Gastroesophageal sphincter (tissue), 4 donors: ENCODE measurements around the gene LBHD2. TPM values are rescaled to one million over a fixed set of nuclear protein-coding genes. Genes with fewer than 3 reads are reported as not detected.

Source experiments
- ATAC-seq: fragments of 150-250 bp; one replicate; pipeline ENCODE4 v1.9.1; 2016; ENCODE audit warnings: mild to moderate bottlenecking, moderate library complexity
- H3K27ac ChIP-seq, 4 donors: fragments of 200-600 bp; sonication (generic) in 3 of 4; 1 replicate in 3 of 4; 2 replicates in 1 of 4; pipeline ENCODE4 v1.5.1; 2016 to 2019
- H3K27me3 ChIP-seq: fragments of 200-600 bp; sonication (generic); one replicate; pipeline ENCODE4 v1.5.1; 2019
- H3K36me3 ChIP-seq, 2 donors: fragments of 200-600 bp; sonication (generic); one replicate each; pipeline ENCODE4 v1.5.1; 2019; ENCODE audit warnings: control low read depth in 1 of 2
- H3K4me1 ChIP-seq, 3 donors: fragments of 200-600 bp; sonication (generic); 1 replicate in 2 of 3; 2 replicates in 1 of 3; pipeline ENCODE4 v1.5.1; 2016 to 2019; ENCODE audit warnings: control low read depth in 2 of 3
- H3K4me3 ChIP-seq, 2 donors: fragments of 200-600 bp; sonication (generic); one replicate each; pipeline ENCODE4 v1.5.1; 2019; ENCODE audit warnings: mild to moderate bottlenecking in 1 of 2, moderate library complexity in 1 of 2
- H3K9me3 ChIP-seq, 3 donors: fragments of 200-600 bp; sonication (generic); one replicate each; pipeline ENCODE4 v1.5.1; 2017 to 2019; ENCODE audit warnings: control low read depth in 2 of 3
- EP300 ChIP-seq: sonication (generic); formaldehyde crosslinking; IDR thresholded peaks from one replicate; pipeline ENCODE4 v1.6.1; 2017; ENCODE audit warnings: antibody characterized with exemption, mild to moderate bottlenecking
- POLR2A ChIP-seq, 2 donors: fragments of 450-650 bp; IDR thresholded peaks; one replicate each; pipeline ENCODE4 v1.6.1; 2017; ENCODE audit warnings: antibody characterized with exemption in 2 of 2, mild to moderate bottlenecking in 2 of 2, moderate library complexity in 1 of 2
- POLR2AphosphoS5 ChIP-seq: sonication (generic); formaldehyde crosslinking; IDR thresholded peaks from one replicate; pipeline ENCODE4 v1.6.1; 2017; ENCODE audit warnings: antibody characterized with exemption
- WGBS, 2 donors: methylation state at CpG; one replicate each; pipeline ENCODE4 v1.1.5; 2018; ENCODE audit warnings: low coverage in 1 of 2; 5-methylcytosine and 5-hydroxymethylcytosine counted together
- total RNA-seq, 4 donors: library from RNA; depleted of rRNA; stranded (reverse); fragments of >200 nt; gene quantifications; one replicate each; pipeline ENCODE4 v1.1.0, GENCODE V29; 2016
- TF ChIP-seq, protein P1 (sequence below), 4 experiments: fragments of 200-600 bp in 2 of 4; fragments of 450-650 bp in 2 of 4; sonication (generic) in 1 of 4; IDR thresholded peaks; one replicate each; pipeline ENCODE4 v1.5.1; 2017 to 2019; ENCODE audit warnings: antibody characterized with exemption in 4 of 4, mild to moderate bottlenecking in 2 of 4, moderate library complexity in 2 of 4

The LBHD2 gene
- total RNA-seq, 4 donors from 2014 or later: not detected

DNA sequence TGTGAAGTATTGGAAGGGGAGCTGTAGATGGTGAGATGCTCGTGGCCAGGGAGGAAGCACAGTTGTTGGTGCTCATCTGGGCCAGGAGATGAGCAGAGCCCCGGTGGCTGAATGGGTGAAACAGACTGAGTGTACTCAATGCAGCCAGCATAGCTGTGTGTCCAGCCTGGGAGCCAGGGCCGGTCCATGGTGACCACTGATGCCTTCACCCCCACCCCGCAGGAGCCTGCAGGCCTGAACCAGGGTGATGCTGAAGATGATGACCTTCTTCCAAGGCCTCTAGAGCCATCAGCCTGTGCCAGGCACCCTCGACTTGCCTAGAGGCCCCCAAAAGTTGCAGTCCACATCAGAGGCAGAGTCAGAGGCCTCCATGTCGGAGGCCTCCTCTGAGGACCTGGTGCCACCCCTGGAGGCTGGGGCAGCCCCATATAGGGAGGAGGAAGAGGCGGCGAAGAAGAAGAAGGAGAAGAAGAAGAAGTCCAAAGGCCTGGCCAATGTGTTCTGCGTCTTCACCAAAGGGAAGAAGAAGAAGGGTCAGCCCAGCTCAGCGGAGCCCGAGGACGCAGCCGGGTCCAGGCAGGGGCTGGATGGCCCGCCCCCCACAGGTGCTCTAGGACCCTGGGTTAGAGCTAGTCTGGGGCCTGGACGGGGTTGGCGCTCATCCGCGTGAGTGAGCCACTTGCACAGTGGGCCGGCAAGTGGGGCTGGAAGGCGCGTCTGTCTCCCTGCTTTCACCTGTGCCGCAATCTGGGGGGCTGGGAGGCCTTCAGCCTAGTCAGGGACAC lies 42.3 kb downstream of the LBHD2 start:
- H3K4me3 ChIP-seq: peak overlapping the region in 1 of 2 donors; percentile 73
- WGBS, 2 donors: 75% methylated on average over 1 of the region's 22 CpGs; no CpG with 5 or more reads in 1 of the 2 donors
- ATAC-seq: no peak
- H3K4me1 ChIP-seq: peaks cover 0 to 98% (median 51%) of the 10 kb centered on the region in 3 donors
- peak overlapping the region in 3 of 4 donors; percentile 15 to 91 (median 60) for H3K27ac ChIP-seq
- H3K9me3 ChIP-seq: no peaks in the 10 kb centered on the region
- peaks cover 0 to 18% of the 10 kb centered on the region in 2 donors for H3K36me3 ChIP-seq
- H3K27me3 ChIP-seq: peaks cover 37% of the 10 kb centered on the region
- TF ChIP-seq, protein P1, sequence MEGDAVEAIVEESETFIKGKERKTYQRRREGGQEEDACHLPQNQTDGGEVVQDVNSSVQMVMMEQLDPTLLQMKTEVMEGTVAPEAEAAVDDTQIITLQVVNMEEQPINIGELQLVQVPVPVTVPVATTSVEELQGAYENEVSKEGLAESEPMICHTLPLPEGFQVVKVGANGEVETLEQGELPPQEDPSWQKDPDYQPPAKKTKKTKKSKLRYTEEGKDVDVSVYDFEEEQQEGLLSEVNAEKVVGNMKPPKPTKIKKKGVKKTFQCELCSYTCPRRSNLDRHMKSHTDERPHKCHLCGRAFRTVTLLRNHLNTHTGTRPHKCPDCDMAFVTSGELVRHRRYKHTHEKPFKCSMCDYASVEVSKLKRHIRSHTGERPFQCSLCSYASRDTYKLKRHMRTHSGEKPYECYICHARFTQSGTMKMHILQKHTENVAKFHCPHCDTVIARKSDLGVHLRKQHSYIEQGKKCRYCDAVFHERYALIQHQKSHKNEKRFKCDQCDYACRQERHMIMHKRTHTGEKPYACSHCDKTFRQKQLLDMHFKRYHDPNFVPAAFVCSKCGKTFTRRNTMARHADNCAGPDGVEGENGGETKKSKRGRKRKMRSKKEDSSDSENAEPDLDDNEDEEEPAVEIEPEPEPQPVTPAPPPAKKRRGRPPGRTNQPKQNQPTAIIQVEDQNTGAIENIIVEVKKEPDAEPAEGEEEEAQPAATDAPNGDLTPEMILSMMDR (IDR thresholded peaks at IDR 0.05): no peak
- no peak for TF ChIP-seq POLR2AphosphoS5
- no peak for TF ChIP-seq EP300
- no peak for TF ChIP-seq POLR2A (IDR thresholded peaks at IDR 0.05)

DNA sequence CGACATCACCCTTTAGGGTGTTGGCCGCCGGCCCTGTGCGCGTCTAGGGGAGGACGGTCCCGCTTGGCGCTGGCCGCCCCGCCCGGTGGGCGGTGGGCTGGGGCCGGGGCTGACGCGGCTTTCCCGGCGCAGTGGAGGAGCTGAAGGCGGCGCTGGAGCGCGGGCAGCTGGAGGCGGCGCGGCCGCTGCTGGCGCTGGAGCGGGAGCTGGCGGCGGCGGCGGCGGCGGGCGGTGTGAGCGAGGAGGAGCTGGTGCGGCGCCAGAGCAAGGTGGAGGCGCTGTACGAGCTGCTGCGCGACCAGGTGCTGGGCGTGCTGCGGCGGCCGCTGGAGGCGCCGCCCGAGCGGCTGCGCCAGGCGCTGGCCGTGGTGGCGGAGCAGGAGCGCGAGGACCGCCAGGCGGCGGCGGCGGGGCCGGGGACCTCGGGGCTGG lies 42.9 kb downstream of the LBHD2 start:
- WGBS, 2 donors: no CpG with 5 or more reads among the region's 62 CpGs
- peaks cover 0 to 24% of the 10 kb centered on the region in 2 donors for H3K36me3 ChIP-seq
- peak overlapping the region in 2 of 4 donors; percentile 60 to 91 for H3K27ac ChIP-seq
- no peak for TF ChIP-seq POLR2A (IDR thresholded peaks at IDR 0.05)
- TF ChIP-seq, protein P1 (IDR thresholded peaks at IDR 0.05): peak in 3 of 4 experiments; percentile 30 to 51 (median 31)
- H3K4me1 ChIP-seq: peaks cover 0 to 96% (median 49%) of the 10 kb centered on the region in 3 donors
- H3K4me3 ChIP-seq: peak overlapping the region in 1 of 2 donors; percentile 73
- peak; percentile 14 for ATAC-seq
- H3K27me3 ChIP-seq: peaks cover 31% of the 10 kb centered on the region
- H3K9me3 ChIP-seq: no peaks in the 10 kb centered on the region

DNA sequence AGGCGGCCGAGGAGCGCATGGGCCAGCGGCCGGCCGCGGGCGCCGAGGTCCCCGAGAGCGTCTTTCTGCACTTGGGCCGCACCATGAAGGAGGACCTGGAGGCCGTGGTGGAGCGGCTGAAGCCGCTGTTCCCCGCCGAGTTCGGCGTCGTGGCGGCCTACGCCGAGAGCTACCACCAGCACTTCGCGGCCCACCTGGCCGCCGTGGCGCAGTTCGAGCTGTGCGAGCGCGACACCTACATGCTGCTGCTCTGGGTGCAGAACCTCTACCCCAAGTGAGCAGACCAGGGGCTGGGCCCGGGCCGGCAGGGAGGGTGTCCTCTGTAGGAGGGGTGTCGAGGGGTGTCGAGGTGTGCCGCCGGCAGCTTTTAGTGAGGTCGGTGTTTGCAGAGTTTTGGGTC lies 43.3 kb downstream of the LBHD2 start:
- Histone ChIP-seq H3K9me3 (no peaks in the 10 kb centered on the region), H3K4me1 (peaks cover 0 to 96% (median 44%) of the 10 kb centered on the region in 3 donors), H3K27ac (peak overlapping the region in 1 of 4 donors; percentile 24), H3K27me3 (peaks cover 26% of the 10 kb centered on the region), H3K36me3 (peaks cover 0 to 29% of the 10 kb centered on the region in 2 donors), H3K4me3 (peak overlapping the region in 1 of 2 donors; percentile 73)
- no peak for ATAC-seq
- no peak for TF ChIP-seq POLR2A (IDR thresholded peaks at IDR 0.05)
- TF ChIP-seq, protein P1 (IDR thresholded peaks at IDR 0.05): no peak
- TF ChIP-seq POLR2AphosphoS5: no peak
- TF ChIP-seq EP300: no peak
- whole genome bisulfite sequencing, 2 donors: no CpG with 5 or more reads among the region's 39 CpGs

DNA sequence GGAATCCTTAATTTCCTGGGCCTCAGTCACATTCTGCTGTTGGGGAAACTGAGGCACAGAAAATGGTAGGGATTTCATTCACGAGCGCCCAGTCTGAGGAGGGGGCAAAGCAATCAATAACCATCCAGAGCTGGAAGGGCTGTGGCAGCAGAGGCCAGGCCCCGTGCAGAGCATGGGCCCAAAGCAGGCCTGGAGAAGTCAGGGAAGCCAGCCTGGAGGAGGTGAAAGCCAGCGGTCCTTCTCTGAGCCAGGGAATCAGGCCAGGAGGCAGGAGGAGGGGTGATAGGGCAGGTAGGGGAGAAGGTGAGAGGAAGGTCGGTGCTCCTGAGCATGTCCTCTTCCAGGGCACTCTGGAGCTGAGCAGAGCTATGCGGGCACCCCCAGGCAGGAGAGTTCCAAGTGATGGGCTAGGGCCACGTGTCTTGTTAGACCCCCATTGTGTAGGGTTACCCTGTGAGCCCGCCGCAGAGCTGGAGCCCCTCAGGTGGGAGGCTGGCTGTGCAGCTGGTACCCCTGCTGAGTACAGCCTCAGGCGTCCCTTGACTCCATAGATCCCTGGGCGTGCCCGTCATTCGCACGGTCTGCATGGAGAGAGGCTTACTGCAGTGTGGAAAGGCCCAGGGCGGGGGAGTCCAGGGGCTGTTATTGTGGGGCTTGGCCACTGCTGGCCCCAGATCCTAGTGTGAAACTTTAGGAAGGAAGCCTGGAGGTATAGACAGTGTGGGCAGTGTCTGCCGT lies 44.0 kb downstream of the LBHD2 start:
- Histone ChIP-seq H3K27me3 (peaks cover 20% of the 10 kb centered on the region), H3K4me1 (peaks cover 0 to 93% (median 38%) of the 10 kb centered on the region in 3 donors), H3K4me3 (no peak overlapping the region), H3K36me3 (peaks cover 0 to 36% of the 10 kb centered on the region in 2 donors), H3K27ac (peak overlapping the region in 3 of 4 donors; percentile 10 to 43 (median 24)), H3K9me3 (no peaks in the 10 kb centered on the region)
- TF ChIP-seq POLR2AphosphoS5 (no peak), POLR2A (IDR thresholded peaks at IDR 0.05) (no peak), EP300 (no peak)
- TF ChIP-seq, protein P1 (IDR thresholded peaks at IDR 0.05): no peak
- ATAC-seq: no peak
- 40% methylated on average over 1 of the region's 16 CpGs; no CpG with 5 or more reads in 1 of the 2 donors for WGBS, 2 donors
